ENCODE measurements around the gene ERG. TPM values are rescaled to one million over a fixed set of nuclear protein-coding genes. Genes with fewer than 3 reads are reported as not detected.

The ERG gene
- total RNA-seq, 3 donors from 2014 or later (not counting 1 experiment from before 2014, with no cell fraction given), result 0.36 to 0.58 TPM; not detected in 1

- Histone ChIP-seq H3K4me1 (ENCODE audit: control insufficient read depth, insufficient read depth, low read length) (peaks cover 11% of the 10 kb centered on the region), H3K27ac (ENCODE audit: low read length) (no peak overlapping the region), H3K27me3 (ENCODE audit: control insufficient read depth, insufficient read depth, low read length) (no peaks in the 10 kb centered on the region), H3K36me3 (ENCODE audit: control insufficient read depth, insufficient read depth, low read length) (no peaks in the 10 kb centered on the region), H3K9me3 (ENCODE audit: control insufficient read depth, insufficient read depth, low read length) (no peaks in the 10 kb centered on the region), H3K4me3 (ENCODE audit: low read length) (no peak overlapping the region)
- Mint-ChIP-seq H3K27ac (no peak overlapping the region), H3K4me1 (peaks cover 0 to 3% of the 10 kb centered on the region in 2 donors), H3K9me3 (no peaks in the 10 kb centered on the region), H3K36me3 (no peaks in the 10 kb centered on the region), H3K4me3 (no peak overlapping the region), H3K27me3 (ENCODE audit: low read depth in 2 of 2) (no peaks in the 10 kb centered on the region)
- ATAC-seq (no peak), DNase-seq (no peak)
- TF ChIP-seq, protein P1, sequence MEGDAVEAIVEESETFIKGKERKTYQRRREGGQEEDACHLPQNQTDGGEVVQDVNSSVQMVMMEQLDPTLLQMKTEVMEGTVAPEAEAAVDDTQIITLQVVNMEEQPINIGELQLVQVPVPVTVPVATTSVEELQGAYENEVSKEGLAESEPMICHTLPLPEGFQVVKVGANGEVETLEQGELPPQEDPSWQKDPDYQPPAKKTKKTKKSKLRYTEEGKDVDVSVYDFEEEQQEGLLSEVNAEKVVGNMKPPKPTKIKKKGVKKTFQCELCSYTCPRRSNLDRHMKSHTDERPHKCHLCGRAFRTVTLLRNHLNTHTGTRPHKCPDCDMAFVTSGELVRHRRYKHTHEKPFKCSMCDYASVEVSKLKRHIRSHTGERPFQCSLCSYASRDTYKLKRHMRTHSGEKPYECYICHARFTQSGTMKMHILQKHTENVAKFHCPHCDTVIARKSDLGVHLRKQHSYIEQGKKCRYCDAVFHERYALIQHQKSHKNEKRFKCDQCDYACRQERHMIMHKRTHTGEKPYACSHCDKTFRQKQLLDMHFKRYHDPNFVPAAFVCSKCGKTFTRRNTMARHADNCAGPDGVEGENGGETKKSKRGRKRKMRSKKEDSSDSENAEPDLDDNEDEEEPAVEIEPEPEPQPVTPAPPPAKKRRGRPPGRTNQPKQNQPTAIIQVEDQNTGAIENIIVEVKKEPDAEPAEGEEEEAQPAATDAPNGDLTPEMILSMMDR (IDR thresholded peaks at IDR 0.05), result no peak
- WGBS (ENCODE audit: insufficient coverage), result 68% methylated on average over 5 of the region's 5 CpGs
- intact Hi-C loops (cut with micrococcal nuclease), result no loop called here
Observed at GRCh38 chr21:38440746-38441145, 57.5 kb downstream of the ERG start.

GRCh38 chr21:38439957-38440356 lies 58.3 kb downstream of the ERG start:
- no peaks in the 10 kb centered on the region for H3K9me3 Mint-ChIP-seq
- H3K27me3 Mint-ChIP-seq (ENCODE audit: low read depth in 2 of 2), result no peaks in the 10 kb centered on the region
- no peak overlapping the region for H3K27ac ChIP-seq (ENCODE audit: low read length)
- no peaks in the 10 kb centered on the region for H3K36me3 ChIP-seq (ENCODE audit: control insufficient read depth, insufficient read depth, low read length)
- intact Hi-C loops (cut with micrococcal nuclease), result no loop called here
- DNase-seq (no peak), ATAC-seq (peak in 1 of 3 donors; percentile 37)
- peaks cover 11% of the 10 kb centered on the region for H3K4me1 ChIP-seq (ENCODE audit: control insufficient read depth, insufficient read depth, low read length)
- no peaks in the 10 kb centered on the region for H3K27me3 ChIP-seq (ENCODE audit: control insufficient read depth, insufficient read depth, low read length)
- H3K9me3 ChIP-seq (ENCODE audit: control insufficient read depth, insufficient read depth, low read length), result no peaks in the 10 kb centered on the region
- H3K4me3 Mint-ChIP-seq, result no peak overlapping the region
- H3K27ac Mint-ChIP-seq, result no peak overlapping the region
- no peaks in the 10 kb centered on the region for H3K36me3 Mint-ChIP-seq
- peaks cover 0 to 3% of the 10 kb centered on the region in 2 donors for H3K4me1 Mint-ChIP-seq
- 59% methylated on average over 5 of the region's 5 CpGs for WGBS (ENCODE audit: insufficient coverage)
- H3K4me3 ChIP-seq (ENCODE audit: low read length), result no peak overlapping the region
- TF ChIP-seq, protein P1 (IDR thresholded peaks at IDR 0.05), result no peak

DNA sequence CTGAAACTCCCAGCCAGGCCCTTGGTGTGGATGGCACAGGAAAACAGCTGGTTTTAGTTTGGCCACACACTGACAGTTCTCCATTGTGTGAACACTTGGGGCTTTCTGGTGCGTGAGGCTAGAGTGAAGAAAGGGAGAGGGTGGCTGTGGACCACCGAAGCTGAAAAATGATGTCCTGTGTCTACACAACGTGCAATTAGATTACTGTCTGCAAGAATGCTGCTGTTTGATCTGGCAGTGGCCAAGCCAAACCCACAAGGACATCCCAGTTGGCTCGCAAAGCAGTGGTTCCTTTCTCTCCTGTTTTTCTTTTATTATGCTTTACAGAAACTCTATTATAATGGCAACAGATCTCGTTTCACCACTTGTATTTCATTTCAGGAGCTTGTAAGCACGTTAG lies 58.9 kb downstream of the ERG start:
- WGBS (ENCODE audit: insufficient coverage), result 33% methylated on average over 6 of the region's 6 CpGs
- no peak overlapping the region for H3K27ac Mint-ChIP-seq
- no peaks in the 10 kb centered on the region for H3K27me3 Mint-ChIP-seq (ENCODE audit: low read depth in 2 of 2)
- intact Hi-C loops (cut with micrococcal nuclease), result no loop called here
- H3K27me3 ChIP-seq (ENCODE audit: control insufficient read depth, insufficient read depth, low read length), result no peaks in the 10 kb centered on the region
- H3K9me3 Mint-ChIP-seq, result no peaks in the 10 kb centered on the region
- DNase-seq, result no peak
- peaks cover 0 to 3% of the 10 kb centered on the region in 2 donors for H3K4me1 Mint-ChIP-seq
- no peaks in the 10 kb centered on the region for H3K36me3 ChIP-seq (ENCODE audit: control insufficient read depth, insufficient read depth, low read length)
- peaks cover 11% of the 10 kb centered on the region for H3K4me1 ChIP-seq (ENCODE audit: control insufficient read depth, insufficient read depth, low read length)
- no peak overlapping the region for H3K4me3 Mint-ChIP-seq
- no peaks in the 10 kb centered on the region for H3K36me3 Mint-ChIP-seq
- ATAC-seq, result peak in 1 of 3 donors; percentile 49
- no peak overlapping the region for H3K27ac ChIP-seq (ENCODE audit: low read length)
- no peak overlapping the region for H3K4me3 ChIP-seq (ENCODE audit: low read length)
- TF ChIP-seq, protein P1 (IDR thresholded peaks at IDR 0.05), result no peak
- H3K9me3 ChIP-seq (ENCODE audit: control insufficient read depth, insufficient read depth, low read length), result no peaks in the 10 kb centered on the region

DNA sequence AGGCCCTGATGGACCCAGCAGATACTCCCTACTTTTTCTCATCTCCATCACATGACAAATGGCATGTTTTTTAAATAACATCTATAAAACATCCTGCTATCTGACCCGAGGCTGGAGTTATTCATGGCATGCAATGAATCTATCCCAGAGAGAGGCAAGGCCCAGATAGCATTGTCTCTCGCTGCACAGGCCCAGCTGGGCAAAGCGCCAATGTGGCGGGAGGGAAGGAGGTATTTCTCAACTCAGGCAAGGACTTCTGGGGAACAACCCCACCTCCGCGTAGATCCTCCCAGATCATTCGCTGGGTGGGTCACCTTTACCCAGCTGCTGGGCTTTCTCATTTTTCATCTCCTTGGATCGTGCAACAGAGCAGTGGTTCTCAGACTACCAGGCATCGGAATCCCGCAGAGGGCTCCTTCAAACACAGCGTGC lies 59.8 kb downstream of the ERG start:
- no peaks in the 10 kb centered on the region for H3K36me3 ChIP-seq (ENCODE audit: control insufficient read depth, insufficient read depth, low read length)
- Mint-ChIP-seq H3K9me3 (no peaks in the 10 kb centered on the region), H3K27me3 (ENCODE audit: low read depth in 2 of 2) (peaks cover 0 to 3% of the 10 kb centered on the region in 2 donors), H3K27ac (no peak overlapping the region), H3K4me3 (no peak overlapping the region), H3K36me3 (no peaks in the 10 kb centered on the region), H3K4me1 (peaks cover 0 to 3% of the 10 kb centered on the region in 2 donors)
- H3K27ac ChIP-seq (ENCODE audit: low read length), result no peak overlapping the region
- H3K4me3 ChIP-seq (ENCODE audit: low read length), result no peak overlapping the region
- H3K4me1 ChIP-seq (ENCODE audit: control insufficient read depth, insufficient read depth, low read length), result peaks cover 11% of the 10 kb centered on the region
- no peaks in the 10 kb centered on the region for H3K9me3 ChIP-seq (ENCODE audit: control insufficient read depth, insufficient read depth, low read length)
- TF ChIP-seq, protein P1 (IDR thresholded peaks at IDR 0.05), result no peak
- no peaks in the 10 kb centered on the region for H3K27me3 ChIP-seq (ENCODE audit: control insufficient read depth, insufficient read depth, low read length)
- no peak for DNase-seq
- intact Hi-C loops (cut with micrococcal nuclease), result no loop called here
- WGBS (ENCODE audit: insufficient coverage), result 86% methylated on average over 11 of the region's 11 CpGs
- no peak for ATAC-seq

Data from natural killer cell (primary cell).